ENCODE measurements around the gene HSCB. TPM values are rescaled to one million over a fixed set of nuclear protein-coding genes. Genes with fewer than 3 reads are reported as not detected.
"Not testable (repeated sequence)": the region's sequence is repeated elsewhere in the genome, so short reads cannot be mapped to it uniquely, and the experiment has no call there.

The HSCB gene
- total and polyA plus RNA-seq, 4 donors = 12.2 to 22.1 (median 15.1) TPM

DNA sequence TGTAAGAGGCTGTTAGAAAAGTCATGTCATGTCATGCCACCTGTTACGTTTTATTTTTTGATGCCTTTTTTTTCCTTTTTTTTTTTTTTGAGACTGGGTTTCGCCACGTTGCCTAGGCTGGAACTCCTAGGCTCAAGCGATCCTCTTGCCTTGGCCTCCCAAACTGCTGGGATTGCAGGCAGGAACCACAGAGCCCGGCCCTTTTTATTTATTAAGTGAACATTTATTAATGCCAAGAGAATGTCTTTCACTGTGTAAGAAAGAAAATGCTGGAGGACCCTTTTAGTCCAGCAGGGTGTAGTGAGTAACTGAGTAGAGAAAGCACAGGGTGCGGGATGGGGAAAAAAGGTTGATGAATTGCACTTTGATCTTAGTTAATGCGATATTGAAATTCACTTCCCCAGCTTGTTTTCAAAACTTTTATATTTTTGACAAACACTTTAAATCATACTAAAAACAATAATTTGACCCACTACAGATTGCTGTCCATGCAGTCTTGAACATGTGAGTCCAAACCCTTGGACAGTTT is 60.8 kb downstream of the HSCB start:
- Histone ChIP-seq H3K36me3 (ENCODE audit: control insufficient read depth in 4 of 4, insufficient read depth in 3 of 4, low read depth in 1 of 4, low read length in 3 of 4) (peaks cover 0 to 16% (median 1%) of the 10 kb centered on the region in 4 donors), H3K27ac (ENCODE audit: low read depth in 1 of 2, low read length in 2 of 2) (peak overlapping the region; percentile 99), H3K9me3 (ENCODE audit: control insufficient read depth in 4 of 4, low read length in 3 of 4) (no peaks in the 10 kb centered on the region), H3K4me3 (ENCODE audit: low read depth in 1 of 3, low read length in 3 of 3) (peak overlapping the region in 2 of 3 donors; percentile 5 to 98), H3K27me3 (ENCODE audit: control insufficient read depth in 4 of 4, insufficient read depth in 4 of 4, low read length in 3 of 4) (no peaks in the 10 kb centered on the region), H3K4me1 (ENCODE audit: control insufficient read depth in 4 of 4, insufficient read depth in 4 of 4, low read length in 3 of 4) (peaks cover 0 to 11% (median 4%) of the 10 kb centered on the region in 4 donors), H3K9ac (ENCODE audit: low read depth in 1 of 2, low read length in 2 of 2) (peak overlapping the region in 1 of 2 donors; percentile 70)
- DNase-seq (ENCODE audit: low spot score) = no peak
- TF ChIP-seq HNF4A (conservative IDR thresholded peaks at IDR 0.05) (peak; percentile 40 to 53), RAD21 (IDR thresholded peaks at IDR 0.05) (peak; percentile 68), CTCF (IDR thresholded peaks at IDR 0.05; ENCODE audit: low read depth, low read length, missing input control) (peak; percentile 31), FOXA1 (IDR thresholded peaks at IDR 0.05) (peak; percentile 6), HNF4G (IDR thresholded peaks at IDR 0.05) (no peak)
- 27% methylated on average over 7 of the region's 7 CpGs for WGBS

- H3K27me3 ChIP-seq (ENCODE audit: control insufficient read depth in 4 of 4, insufficient read depth in 4 of 4, low read length in 3 of 4); H3K27ac ChIP-seq (ENCODE audit: low read depth in 1 of 2, low read length in 2 of 2); H3K4me3 ChIP-seq (ENCODE audit: low read depth in 1 of 3, low read length in 3 of 3); H3K9ac ChIP-seq (ENCODE audit: low read depth in 1 of 2, low read length in 2 of 2); DNase-seq (ENCODE audit: low spot score); H3K9me3 ChIP-seq (ENCODE audit: control insufficient read depth in 4 of 4, low read length in 3 of 4); H3K36me3 ChIP-seq (ENCODE audit: control insufficient read depth in 4 of 4, insufficient read depth in 3 of 4, low read depth in 1 of 4, low read length in 3 of 4): not testable (repeated sequence)
- WGBS = 96% methylated on average over 5 of the region's 5 CpGs
- H3K4me1 ChIP-seq (ENCODE audit: control insufficient read depth in 4 of 4, insufficient read depth in 4 of 4, low read length in 3 of 4) = peaks cover 6 to 18% (median 16%) of the 10 kb centered on the region in 4 donors
These were observed 63.6 kb downstream of the HSCB start for GRCh38 chr22:28805426-28805825.

Other genes with a start within 250 kb of the HSCB start
- gene TTC28, start 62.2 kb upstream of the HSCB start, total RNA-seq = 10 to 100 TPM in 1 of 2 donors, 1 to 10 TPM in 1; 6.3 to 19.4 TPM
- 1 to 10 TPM; 4.2 to 5.6 TPM for gene TTC28, start 62.2 kb upstream of the HSCB start, polyA plus RNA-seq
- 10 to 100 TPM in 1 of 2 donors, 1 to 10 TPM in 1; 2.8 to 10.6 TPM for gene CHEK2, start 219 bp upstream of the HSCB start, total RNA-seq
- 1 to 10 TPM; 1.4 to 2.7 TPM for gene CHEK2, start 219 bp upstream of the HSCB start, polyA plus RNA-seq
- gene CCDC117, start 30.7 kb downstream of the HSCB start, total RNA-seq = 10 to 100 TPM; 23.2 to 24.0 TPM
- 1 to 10 TPM; 8.1 to 9.3 TPM for gene CCDC117, start 30.7 kb downstream of the HSCB start, polyA plus RNA-seq
- gene XBP1, start 58.5 kb downstream of the HSCB start, total RNA-seq = 100 to 1,000 TPM; 597 to 613 TPM
- gene XBP1, start 58.5 kb downstream of the HSCB start, polyA plus RNA-seq = 100 to 1,000 TPM; 303 to 705 TPM
- 1 to 10 TPM; 5.0 to 5.9 TPM for gene ZNRF3, start 141.5 kb downstream of the HSCB start, total RNA-seq
- 1 to 10 TPM; 2.2 to 4.4 TPM for gene ZNRF3, start 141.5 kb downstream of the HSCB start, polyA plus RNA-seq